RWPE1 (cell line): Measurements from ENCODE around the gene SLAMF6.

Source experiments
- CTCF ChIA-PET: fragments of 350-600 bp; sonication (Branson Sonifier 250); formaldehyde crosslinking; extraction: SDS; loops from one replicate; lab custom pipeline; 2021; lab: Yijun Ruan, JAX
- POLR2A ChIA-PET: fragments of 400-600 bp; formaldehyde crosslinking; extraction: SDS; loops from one replicate; lab custom pipeline; 2020; ENCODE audit warnings: antibody characterized with exemption; ENCODE audit not compliant: low non-redundant PET; lab: Yijun Ruan, JAX
- DNase-seq: peaks from one replicate; pipeline ENCODE4 v3.0.0; 2012; ENCODE audit warnings: low spot score
- H3K27ac ChIP-seq: fragments of 450-650 bp; 2 replicates; pipeline ENCODE4 v1.5.1; 2017
- CTCF ChIP-seq: fragments of 450-650 bp; conservative IDR thresholded peaks from 2 replicates; pipeline ENCODE4 v1.5.1; 2017; ENCODE audit warnings: low read depth, mild to moderate bottlenecking

Gene SLAMF6

GRCh38 chr1:160455153-160455517 is 67.9 kb downstream of the SLAMF6 start:
- TF ChIP-seq CTCF: no peak
- H3K27ac ChIP-seq: no peak overlapping the region
- POLR2A ChIA-PET: no interaction called here
- CTCF ChIA-PET: interaction anchor here (0.7 kb wide), 1 partner anchor 138 kb away, joined by 3 read pairs; no protein-coding TSS in a partner anchor
- DNase-seq: no peak

- ChIA-PET POLR2A (no interaction called here), CTCF (interaction anchor here (0.7 kb wide), 1 partner anchor 138 kb away, joined by 3 read pairs; no protein-coding TSS in a partner anchor)
- H3K27ac ChIP-seq: no peak overlapping the region
- TF ChIP-seq CTCF: no peak
- DNase-seq: no peak
These were observed 68.5 kb downstream of the SLAMF6 start for GRCh38 chr1:160454371-160455152.

- POLR2A ChIA-PET: no interaction called here
- no peak for TF ChIP-seq CTCF
- CTCF ChIA-PET: interaction anchor here (0.6 kb wide), 1 partner anchor 77 kb away, joined by 3 read pairs; no protein-coding TSS in a partner anchor
- no peak for DNase-seq
- no peak overlapping the region for H3K27ac ChIP-seq
These were observed 69.6 kb downstream of the SLAMF6 start for GRCh38 chr1:160453443-160453842.

- H3K27ac ChIP-seq: no peak overlapping the region
- TF ChIP-seq CTCF: no peak
- no peak for DNase-seq
- POLR2A ChIA-PET: no interaction called here
- CTCF ChIA-PET: interaction anchor here (1.1 kb wide), 1 partner anchor 16 kb away, joined by 3 read pairs; no protein-coding TSS in a partner anchor
These were observed 71.2 kb downstream of the SLAMF6 start for GRCh38 chr1:160451859-160452232.

GRCh38 chr1:160451119-160451858 is 71.8 kb downstream of the SLAMF6 start:
- POLR2A ChIA-PET: no interaction called here
- no peak for DNase-seq

More at GRCh38 chr1:160451119-160451858, 71.8 kb downstream of the SLAMF6 start:
- CTCF ChIA-PET: interaction anchor here (1.1 kb wide), 1 partner anchor 17 kb away, joined by 3 read pairs; no protein-coding TSS in a partner anchor
- TF ChIP-seq CTCF: no peak
- H3K27ac ChIP-seq: no peak overlapping the region
